ENCODE data around the gene ZNRF1.

The ZNRF1 gene

GRCh38 chr16:75002474-75002873 lies 3.6 kb downstream of the ZNRF1 start:
- H3K27ac ChIP-seq: no peak overlapping the region
- TF ChIP-seq CTCF (conservative IDR thresholded peaks at IDR 0.05): no peak

GRCh38 chr16:75003931-75004330 lies 5.1 kb downstream of the ZNRF1 start:
- no peak for TF ChIP-seq CTCF (conservative IDR thresholded peaks at IDR 0.05)
- H3K27ac ChIP-seq: no peak overlapping the region

GRCh38 chr16:75004460-75004859 lies 5.6 kb downstream of the ZNRF1 start:
- no peak overlapping the region for H3K27ac ChIP-seq
- TF ChIP-seq CTCF (conservative IDR thresholded peaks at IDR 0.05): no peak

- H3K27ac ChIP-seq: no peak overlapping the region
- TF ChIP-seq CTCF (conservative IDR thresholded peaks at IDR 0.05): no peak
Observed at GRCh38 chr16:75005697-75006096, 6.9 kb downstream of the ZNRF1 start.

GRCh38 chr16:75007443-75007842 lies 8.6 kb downstream of the ZNRF1 start:
- TF ChIP-seq CTCF (conservative IDR thresholded peaks at IDR 0.05): no peak
- no peak overlapping the region for H3K27ac ChIP-seq

GRCh38 chr16:75010427-75010826 lies 11.6 kb downstream of the ZNRF1 start:
- H3K27ac ChIP-seq: no peak overlapping the region
- TF ChIP-seq CTCF (conservative IDR thresholded peaks at IDR 0.05): no peak

- no peak for TF ChIP-seq CTCF (conservative IDR thresholded peaks at IDR 0.05)
- no peak overlapping the region for H3K27ac ChIP-seq
Observed at GRCh38 chr16:75011634-75012307, 12.9 kb downstream of the ZNRF1 start.

All from VCaP (cell line).